Inflammatory macrophage (primary cell): ENCODE results near the gene ARHGEF33.

Experiments used
- DNase-seq, 2 donors: peaks; one replicate each; pipeline ENCODE4 v3.0.0-alpha.2; 2020 to 2022

The ARHGEF33 gene

DNA sequence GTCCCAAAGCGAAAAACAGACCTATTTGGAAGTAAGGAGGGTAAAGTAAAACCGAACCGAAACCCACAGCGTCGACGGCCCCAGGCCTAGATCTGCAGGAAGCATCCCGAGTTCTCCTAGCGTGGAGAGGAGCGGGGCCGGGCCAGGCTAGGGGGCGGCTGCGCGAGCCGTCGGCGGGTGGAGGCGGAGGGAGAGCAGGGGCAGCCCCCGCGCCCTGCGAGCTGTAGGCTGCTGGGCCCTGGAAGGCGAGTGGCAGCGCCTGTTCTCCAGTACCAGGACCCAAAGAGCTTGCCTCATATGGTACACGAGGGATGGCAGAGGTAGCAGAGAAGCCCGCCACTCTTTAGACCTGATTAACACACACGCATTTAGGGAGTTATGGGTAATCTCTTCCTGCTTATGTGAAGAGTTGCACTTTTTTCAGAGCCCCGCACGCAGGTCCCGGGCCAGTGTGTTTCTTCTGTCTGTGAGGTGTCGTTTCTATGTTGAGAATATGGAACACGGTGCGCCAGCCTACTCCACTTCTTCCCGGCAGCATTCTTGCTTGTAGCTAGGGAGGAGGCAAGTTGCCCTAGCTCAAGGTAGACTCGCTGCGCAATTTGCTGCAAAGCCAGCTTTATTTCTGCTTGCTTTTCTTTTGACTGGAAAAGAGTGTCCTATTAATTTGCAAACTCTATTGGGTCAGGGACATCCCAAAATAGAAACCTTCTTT, 71.1 kb downstream of the ARHGEF33 start:
- DNase-seq: no peak

GRCh38 chr2:38966006-38966405, 76.3 kb downstream of the ARHGEF33 start:
- DNase-seq: no peak

GRCh38 chr2:38966678-38967077, 77.0 kb downstream of the ARHGEF33 start:
- no peak for DNase-seq

DNA sequence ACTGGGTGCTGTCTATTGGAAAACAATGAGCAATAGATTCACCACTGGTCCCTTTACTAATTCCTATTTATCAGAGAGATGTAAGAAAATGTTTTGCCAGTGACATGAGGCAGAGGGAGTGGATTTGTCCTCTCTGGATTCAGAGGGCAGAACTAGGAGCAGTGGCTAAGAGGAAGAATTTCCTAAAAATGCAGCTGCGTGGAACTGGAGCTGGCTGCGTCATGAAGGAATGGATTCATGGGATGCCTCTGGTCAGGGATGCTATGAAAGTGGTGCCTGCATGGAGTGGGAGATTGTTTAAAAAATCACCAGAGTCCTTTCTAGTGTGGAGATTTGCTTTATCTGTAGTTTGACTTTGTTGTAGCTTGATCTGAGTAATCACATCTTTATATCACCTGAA, 78.3 kb downstream of the ARHGEF33 start:
- no peak for DNase-seq

- no peak for DNase-seq
These were observed 81.7 kb downstream of the ARHGEF33 start for GRCh38 chr2:38971377-38971776.

GRCh38 chr2:38973266-38973665, 83.6 kb downstream of the ARHGEF33 start:
- DNase-seq: peak in 1 of 2 donors; percentile 53

DNA sequence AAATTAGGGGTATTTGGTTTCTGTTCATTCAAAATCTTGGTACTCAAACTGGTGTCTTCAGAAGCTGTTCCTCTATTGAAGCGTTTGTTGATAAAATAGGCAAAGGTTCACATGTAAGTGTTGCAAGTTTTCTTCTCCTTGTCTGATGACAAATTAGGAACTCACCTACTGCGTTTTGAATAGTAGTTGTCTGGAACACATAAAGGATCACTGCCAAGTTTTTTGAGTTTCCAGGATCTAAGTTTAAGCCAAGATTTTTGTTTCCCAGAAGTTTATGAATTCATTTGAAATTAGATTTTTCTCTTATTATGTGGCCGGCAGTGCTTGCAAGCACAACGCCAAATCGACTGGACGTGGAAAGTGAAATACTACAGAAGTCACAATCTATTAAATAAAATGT, 85.4 kb downstream of the ARHGEF33 start:
- no peak for DNase-seq

GRCh38 chr2:38977047-38977446, 87.4 kb downstream of the ARHGEF33 start:
- no peak for DNase-seq

- peak; percentile 76 to 90 for DNase-seq
These were observed 88.7 kb downstream of the ARHGEF33 start for GRCh38 chr2:38978296-38978903.

- no peak for DNase-seq
These were observed 89.2 kb downstream of the ARHGEF33 start for GRCh38 chr2:38978908-38979307.

DNA sequence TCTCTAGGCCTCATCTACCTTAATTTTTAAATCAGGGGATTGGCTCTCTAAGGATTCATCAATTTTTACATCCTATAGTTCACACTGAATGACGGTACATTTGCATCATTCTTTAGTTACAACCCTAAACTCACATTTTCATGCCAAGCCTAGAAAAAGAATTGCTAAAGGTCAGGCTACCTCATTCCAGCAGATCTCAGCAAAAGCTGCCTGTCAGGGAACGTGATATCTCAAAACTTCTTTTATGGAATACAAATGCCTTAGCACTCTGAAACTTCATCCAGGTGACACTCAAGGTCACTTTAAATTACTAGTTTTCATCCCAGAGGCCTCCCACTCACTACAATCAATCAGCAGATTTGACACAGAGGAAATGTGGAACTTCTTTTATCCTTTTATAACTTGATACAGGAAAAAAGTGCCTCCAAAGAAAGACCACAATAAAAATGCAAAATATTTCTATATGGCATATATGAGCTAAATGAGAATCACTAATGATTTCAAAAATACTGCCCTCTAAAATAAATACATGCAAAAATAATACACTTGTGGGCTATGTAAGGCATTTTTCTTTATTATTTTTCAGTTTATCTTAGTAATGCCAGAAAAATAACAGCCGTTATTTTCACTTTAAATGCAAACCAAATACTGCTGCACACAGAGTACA, 91.5 kb downstream of the ARHGEF33 start:
- no peak for DNase-seq

DNA sequence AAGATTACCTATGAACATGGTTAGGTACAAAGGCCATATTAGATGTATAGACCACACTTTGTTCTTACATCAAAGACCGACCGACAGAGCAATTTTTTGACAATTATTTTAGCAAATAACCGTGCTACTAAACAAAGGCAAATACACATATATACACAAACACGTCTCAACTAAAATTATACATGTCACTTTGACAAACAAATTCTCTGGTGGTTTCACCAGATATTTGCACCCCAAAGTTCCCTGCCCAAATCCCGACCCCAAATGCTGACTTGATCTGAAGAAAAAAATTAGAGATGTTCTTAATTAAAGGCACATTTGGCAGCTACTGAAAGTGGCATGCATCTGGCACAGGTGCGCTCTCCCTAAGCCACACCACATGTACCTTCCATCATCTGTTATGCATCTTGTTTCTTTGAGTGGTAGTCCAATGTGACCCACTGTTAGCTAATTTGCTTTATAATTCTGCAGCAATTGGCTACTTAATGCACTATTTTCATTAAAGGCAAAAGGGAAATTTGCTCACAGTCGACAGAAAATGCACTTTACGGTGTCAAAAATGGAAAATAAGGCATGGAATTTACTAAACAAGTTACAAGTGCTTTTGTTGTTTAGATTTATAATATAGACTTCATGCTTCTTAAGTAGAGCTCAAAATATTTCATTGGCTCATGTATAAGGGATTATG, 92.1 kb downstream of the ARHGEF33 start:
- no peak for DNase-seq

- DNase-seq: no peak
These were observed 92.8 kb downstream of the ARHGEF33 start for GRCh38 chr2:38982498-38982897.

DNA sequence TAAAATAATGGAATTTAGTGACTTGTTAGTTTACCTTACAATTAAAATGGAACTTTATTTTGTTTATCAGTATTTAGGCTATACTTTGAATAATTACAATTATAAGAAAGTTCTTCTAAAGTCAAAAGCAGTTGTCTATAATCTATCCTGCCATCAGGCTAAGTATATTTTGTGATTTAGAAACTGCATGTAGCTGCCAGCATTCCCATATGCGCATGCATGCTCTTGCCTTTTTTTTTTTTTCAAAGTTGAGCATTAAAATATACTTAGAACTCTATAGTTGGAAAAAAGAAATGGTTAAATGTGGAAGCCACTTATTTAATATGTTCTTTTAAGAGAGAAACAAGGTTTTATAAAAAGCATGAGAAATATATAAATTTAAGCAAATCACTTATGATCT, 99.0 kb downstream of the ARHGEF33 start:
- DNase-seq: no peak

DNA sequence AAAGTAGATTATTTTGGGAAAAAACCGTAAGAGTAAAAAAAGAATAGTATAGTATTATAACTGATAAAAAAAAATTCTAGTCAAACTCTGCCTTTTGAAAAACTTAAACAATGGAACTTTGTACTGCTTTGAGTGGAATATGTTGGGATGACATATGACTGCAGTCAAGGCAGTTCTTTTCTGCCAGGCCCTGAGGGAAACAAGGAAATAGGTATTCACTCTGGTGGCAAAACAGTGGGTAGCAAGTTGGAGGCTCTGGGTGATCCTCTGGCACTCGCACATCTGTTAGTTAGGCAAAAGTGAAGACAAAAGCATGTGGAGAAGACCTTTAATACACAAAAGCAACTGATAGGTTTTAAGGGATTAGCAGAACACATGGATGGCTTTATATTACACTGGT, 102.2 kb downstream of the ARHGEF33 start:
- DNase-seq: no peak

- DNase-seq: peak; percentile 75 to 80
These were observed 108.1 kb downstream of the ARHGEF33 start for GRCh38 chr2:38997781-38998180.

DNA sequence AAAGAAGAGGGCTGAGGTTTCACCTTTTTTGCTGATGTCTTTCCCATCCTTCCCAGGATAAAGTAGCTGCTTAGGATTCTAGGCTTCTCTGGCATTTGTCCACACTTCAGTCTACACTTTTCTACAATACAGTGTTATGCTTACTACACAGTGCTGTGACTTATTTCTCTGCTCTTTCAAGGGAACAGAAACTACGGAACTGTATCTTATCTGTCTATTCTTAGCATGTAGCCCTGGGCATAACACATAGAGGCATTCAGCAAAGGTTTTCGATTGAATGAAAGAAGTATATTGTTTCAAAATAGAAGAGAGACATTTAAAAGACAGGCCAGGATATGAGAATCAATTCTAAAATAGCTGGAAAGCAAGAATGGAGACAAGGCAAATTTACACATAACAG, 110.9 kb downstream of the ARHGEF33 start:
- no peak for DNase-seq

- DNase-seq: no peak
These were observed 118.3 kb downstream of the ARHGEF33 start for GRCh38 chr2:39007875-39008504.

- DNase-seq: no peak
These were observed 119.0 kb downstream of the ARHGEF33 start for GRCh38 chr2:39008665-39009064.

DNA sequence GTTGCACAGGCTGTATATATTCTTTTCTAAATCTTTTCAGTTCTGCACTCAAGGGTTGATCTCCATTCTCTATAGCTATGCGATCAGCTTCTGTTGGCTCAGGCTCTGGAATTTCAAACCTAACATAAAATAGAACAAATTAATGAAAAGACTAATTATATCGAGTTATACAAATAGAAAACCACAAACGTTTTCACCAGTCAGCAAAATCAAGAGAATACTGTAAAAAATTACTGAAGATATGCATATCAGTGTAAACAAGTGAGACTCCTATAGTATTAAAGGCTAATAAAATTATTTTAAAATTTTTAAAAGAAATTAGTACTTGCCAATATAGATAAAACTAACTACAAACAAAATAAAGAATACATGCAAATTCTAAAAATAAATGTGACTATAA, 124.2 kb downstream of the ARHGEF33 start:
- DNase-seq: no peak

DNA sequence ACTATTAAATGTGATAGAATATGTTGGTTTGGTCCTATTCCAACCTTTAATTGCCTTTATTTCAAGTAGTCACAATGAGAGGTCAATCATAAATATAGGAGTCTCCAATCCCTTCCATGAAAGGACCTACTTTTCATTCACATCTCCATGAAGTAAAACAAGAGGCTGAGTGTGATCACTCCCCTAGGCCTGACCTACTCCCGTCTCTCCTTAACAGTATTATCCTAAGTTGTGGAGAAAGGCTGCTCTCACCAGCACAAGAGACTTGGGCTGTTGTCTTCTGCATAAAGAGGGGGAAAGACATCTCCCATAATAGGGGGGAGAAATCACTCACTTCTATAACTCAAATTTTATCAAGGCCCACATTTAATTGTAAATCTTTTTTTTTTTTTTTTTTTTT, 125.7 kb downstream of the ARHGEF33 start:
- DNase-seq: no peak

DNA sequence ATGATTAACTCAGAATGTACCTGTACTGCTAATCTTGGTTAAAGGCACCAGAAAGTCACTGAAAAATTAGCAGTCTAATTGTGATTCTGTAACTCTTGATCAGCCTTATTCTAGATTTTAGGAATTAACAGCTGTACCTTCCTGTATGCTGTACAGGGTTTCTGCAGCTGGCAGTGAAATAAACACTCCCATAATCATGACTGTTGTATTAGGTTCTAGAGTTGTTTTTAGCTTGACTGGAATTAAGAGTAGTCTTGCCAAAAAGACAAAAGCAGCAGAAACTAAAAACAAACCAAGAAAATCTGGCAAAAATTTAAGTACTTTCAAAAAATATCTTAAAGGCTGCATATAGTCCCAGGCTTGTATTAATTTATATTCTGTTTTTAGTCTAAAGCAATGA, 127.7 kb downstream of the ARHGEF33 start:
- DNase-seq: no peak

- no peak for DNase-seq
These were observed 129.0 kb downstream of the ARHGEF33 start for GRCh38 chr2:39018638-39019037.
